ENCODE results near the gene BCR. TPM values are rescaled to one million over a fixed set of nuclear protein-coding genes. Genes with fewer than 3 reads are reported as not detected.
"Not testable (repeated sequence)": the region's sequence is repeated elsewhere in the genome, so short reads cannot be mapped to it uniquely, and the experiment has no call there.

The BCR gene
- 14.6 and 19.6 TPM in 2 replicates for total RNA-seq (2014; rRNA removed; shearing (Covaris generic))
- 17.9 and 26.0 TPM in 2 replicates for polyA plus RNA-seq (2015; cell fraction: cytosol; rRNA removed)
- 18.2 and 46.2 TPM in 2 replicates for polyA plus RNA-seq (2015; cell fraction: nucleus; rRNA removed)

DNA sequence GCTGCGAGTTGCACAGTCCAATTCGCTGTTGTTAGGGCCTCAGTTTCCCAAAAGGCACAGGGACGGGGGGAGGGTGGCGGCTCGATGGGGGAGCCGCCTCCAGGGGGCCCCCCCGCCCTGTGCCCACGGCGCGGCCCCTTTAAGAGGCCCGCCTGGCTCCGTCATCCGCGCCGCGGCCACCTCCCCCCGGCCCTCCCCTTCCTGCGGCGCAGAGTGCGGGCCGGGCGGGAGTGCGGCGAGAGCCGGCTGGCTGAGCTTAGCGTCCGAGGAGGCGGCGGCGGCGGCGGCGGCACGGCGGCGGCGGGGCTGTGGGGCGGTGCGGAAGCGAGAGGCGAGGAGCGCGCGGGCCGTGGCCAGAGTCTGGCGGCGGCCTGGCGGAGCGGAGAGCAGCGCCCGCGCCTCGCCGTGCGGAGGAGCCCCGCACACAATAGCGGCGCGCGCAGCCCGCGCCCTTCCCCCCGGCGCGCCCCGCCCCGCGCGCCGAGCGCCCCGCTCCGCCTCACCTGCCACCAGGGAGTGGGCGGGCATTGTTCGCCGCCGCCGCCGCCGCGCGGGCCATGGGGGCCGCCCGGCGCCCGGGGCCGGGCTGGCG lies at the start of gene BCR:
BCR (plus strand) TSS at position 209 of the 592 bp plus-strand sequence. CDS start 452 bp downstream, outside the sequence.
- in situ Hi-C loops (cut with HindIII; ENCODE audit: low pct_unique_long_range_greater_than_20kb, low sequenced_read_pairs), result no loop called here
- peak; percentile 60 for DNase-seq (ENCODE audit: low read depth, low spot score)

DNA sequence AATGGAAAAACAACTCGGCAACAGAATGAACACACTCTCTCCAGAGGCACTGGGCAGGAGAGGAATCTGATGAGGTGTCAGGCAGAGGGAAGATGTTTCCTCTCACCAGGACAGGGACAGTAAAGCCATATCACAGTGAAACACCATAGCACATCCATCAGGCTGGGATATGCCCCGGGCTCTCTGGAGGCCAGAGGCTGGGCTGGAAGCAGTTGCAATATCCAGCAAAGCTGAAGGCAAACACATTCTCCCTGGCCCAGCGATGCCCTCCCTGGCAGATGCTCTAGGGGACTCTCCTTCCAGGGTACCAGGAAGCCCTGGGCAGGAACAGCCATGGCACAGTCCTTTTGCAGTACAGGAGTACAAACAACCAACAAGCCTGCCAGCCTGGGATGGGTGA lies 49.6 kb upstream of the BCR start:
- in situ Hi-C loops (cut with HindIII; ENCODE audit: low pct_unique_long_range_greater_than_20kb, low sequenced_read_pairs), result no loop called here

DNA sequence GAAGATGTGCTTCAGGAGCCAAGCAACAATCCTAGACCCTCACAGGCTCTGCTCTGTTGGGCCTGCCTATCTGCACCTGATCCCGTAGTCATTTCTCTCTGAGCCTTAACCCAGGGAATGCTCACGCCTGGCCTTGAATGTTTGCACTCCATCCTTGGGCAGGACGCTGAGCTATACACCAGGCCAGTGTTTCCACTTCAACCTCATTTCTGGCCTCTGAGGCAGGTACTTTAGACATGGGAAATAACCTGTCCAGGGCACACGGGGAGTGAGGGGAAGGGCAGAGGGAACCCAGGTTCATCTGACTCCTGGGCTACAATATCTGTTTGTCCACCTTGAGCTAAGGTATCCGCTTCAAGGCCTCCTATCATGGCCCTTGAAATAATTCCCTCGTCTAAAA lies 48.4 kb upstream of the BCR start:
- DNase-seq (ENCODE audit: low read depth, low spot score), result no peak
- in situ Hi-C loops (cut with HindIII; ENCODE audit: low pct_unique_long_range_greater_than_20kb, low sequenced_read_pairs), result no loop called here

More for the DNA sequence above, 49.6 kb upstream of the BCR start:
- no peak for DNase-seq (ENCODE audit: low read depth, low spot score)

DNA sequence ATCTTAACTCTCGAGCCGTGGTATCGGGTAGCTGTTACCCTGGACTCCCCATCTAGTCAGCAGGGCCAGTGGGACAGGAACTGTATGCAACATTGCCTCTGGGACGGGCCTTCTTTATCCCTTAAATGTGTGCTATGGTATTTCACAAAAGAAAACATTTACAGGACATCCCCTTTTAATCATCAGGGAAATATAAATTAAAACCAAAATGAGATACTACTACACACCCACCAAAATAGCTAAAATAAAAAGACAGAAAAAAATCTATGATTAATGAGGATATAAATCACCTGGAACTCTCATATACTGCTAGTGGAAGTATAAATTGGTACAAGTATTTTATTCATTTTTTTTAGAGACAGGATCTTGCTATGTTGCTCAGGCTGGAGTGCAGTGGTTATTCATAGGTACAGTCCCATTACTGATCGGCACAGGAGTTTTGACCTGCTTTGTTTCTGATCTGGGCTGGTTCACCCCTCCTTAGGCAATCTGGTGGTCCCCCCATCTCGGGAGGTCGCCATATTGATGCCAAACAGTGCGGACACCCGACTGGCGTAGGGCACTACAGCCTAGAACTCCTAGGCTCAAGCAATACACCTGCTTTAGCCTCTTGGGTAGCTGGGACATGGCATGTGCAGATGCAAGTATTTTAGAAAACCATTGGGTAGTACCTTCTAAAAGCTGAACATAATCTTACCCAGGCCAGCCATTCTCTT lies 47.8 kb upstream of the BCR start:
- in situ Hi-C loops (cut with HindIII; ENCODE audit: low pct_unique_long_range_greater_than_20kb, low sequenced_read_pairs), result no loop called here
- no peak for DNase-seq (ENCODE audit: low read depth, low spot score)

DNA sequence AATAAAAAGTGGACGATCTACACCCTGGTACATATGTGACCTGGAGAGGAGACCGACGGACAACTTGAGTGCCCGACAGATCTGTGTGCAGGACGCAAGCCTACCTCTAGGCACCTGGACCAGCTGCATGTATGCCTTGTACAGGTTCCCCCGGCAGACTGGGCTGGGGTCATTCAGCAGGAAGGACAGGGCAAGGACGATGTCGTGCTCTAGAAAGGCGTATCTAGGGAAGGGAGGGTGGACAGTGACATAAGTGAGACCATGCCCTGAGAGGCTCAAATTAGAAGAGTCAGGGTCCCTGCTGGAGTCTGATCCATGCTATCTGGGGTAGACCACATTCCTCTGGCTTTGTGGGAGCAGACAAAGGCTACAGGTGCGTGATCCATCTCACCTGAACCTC lies 46.4 kb upstream of the BCR start:
- in situ Hi-C loops (cut with HindIII; ENCODE audit: low pct_unique_long_range_greater_than_20kb, low sequenced_read_pairs), result no loop called here
- no peak for DNase-seq (ENCODE audit: low read depth, low spot score)

DNA sequence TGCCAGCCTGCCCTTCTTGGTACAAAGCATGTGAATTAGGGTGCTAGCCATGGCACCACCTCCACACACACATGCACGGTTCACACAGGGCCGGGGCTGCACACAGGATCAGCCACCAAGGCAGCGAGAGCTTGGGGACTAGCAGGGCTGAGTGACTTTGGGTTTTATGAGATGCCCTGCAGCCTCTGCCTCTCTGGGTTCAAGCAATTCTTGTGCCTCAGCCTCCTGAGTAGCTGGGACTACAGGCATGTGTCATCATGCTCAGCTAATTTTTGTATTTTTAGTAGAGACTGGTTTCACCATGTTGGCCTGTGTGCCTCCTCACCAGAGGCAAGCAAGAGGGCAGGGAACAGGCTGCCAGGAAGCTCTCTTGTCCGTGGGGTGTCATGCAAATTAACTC lies 43.3 kb upstream of the BCR start:
- in situ Hi-C loops (cut with HindIII; ENCODE audit: low pct_unique_long_range_greater_than_20kb, low sequenced_read_pairs); DNase-seq (ENCODE audit: low read depth, low spot score): not testable (repeated sequence)

DNA sequence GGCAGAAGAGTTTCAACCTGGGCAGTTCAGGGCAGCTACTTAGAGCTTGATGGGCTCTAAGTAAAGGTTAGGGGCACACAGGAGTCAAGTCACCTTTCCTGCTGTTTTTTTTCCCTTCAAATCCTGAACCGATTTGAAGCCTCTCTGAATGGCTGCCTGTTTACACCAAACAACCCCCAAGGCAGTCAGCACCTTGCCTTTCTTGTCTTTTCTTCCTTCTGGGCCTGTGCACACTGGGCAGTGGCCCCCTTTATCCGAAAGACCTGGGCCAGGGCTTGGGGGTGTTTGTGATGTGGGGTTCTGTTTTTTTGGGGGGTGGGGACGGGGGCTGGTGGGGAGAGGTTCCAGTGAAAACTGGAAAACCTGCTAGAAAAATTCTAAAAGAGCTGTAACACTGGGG lies 42.8 kb upstream of the BCR start:
- no peak for DNase-seq (ENCODE audit: low read depth, low spot score)
- in situ Hi-C loops (cut with HindIII; ENCODE audit: low pct_unique_long_range_greater_than_20kb, low sequenced_read_pairs), result no loop called here

DNA sequence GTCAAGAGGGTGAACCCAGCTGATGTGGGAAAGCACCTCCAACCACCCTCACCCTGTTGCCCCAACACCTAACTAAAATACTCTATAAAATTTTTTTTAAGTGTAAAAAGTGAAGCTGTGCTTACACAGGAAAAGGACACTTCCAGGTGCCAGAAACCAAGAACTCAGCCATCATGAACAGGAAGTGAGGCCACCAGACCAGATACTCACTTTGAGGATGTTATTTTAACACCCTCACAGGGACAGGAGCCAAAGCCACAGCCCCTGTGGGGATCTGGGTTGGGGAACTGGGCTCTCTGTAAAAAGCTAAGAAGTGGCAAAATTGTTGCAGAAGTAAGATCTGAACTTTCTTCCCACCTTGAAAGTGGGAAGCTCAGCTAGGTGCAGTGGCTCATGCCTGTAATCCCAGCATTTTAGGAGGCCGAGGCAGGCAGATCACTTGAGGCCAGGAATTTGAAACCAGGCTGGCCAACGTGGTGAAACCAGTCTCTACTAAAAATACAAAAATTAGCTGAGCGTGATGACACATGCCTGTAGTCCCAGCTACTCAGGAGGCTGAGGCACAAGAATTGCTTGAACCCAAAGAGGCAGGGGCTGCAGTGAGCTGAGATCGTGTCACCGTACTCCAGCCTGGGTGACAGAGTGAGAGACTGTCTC lies 42.3 kb upstream of the BCR start:
- in situ Hi-C loops (cut with HindIII; ENCODE audit: low pct_unique_long_range_greater_than_20kb, low sequenced_read_pairs), result no loop called here
- DNase-seq (ENCODE audit: low read depth, low spot score), result no peak

DNA sequence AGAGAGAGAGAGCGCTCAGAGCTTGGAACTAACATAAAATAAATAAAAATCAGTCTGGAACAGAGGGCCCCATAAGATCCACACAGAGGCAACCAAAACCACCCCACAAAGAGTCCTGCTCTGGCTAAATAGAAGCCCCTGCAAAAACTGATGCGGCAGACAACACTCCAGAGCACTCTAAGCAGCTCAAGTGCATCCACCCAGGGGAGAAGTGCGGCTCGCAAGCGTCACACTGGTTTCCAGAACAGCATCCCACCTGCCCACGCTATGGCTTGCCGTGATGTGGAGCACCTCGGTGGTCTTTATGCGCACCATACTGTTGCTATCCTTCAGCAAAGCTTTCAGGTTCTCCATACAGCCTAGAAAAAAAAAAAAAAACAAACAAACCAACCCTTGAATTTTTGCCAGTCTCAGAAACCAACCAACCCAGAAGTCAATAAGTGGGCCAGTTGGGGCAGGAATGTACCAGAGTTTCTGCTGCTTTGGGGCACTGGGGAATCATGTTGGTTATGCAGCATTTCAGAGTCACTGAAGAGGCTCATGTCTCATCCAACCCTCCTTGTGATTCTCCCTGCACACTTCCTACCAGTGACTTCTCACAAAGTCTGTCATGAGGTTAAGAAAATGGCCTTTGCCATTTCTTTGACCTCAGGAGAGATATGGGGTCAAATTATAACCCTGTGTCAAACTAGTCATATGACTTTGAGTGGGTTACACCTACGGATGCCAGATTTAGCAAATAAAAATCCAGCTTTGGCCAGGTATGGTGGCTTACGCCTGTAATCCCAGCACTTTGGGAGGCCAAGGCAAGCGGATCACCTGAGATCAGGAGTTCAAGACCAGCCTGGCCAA lies 41.5 kb upstream of the BCR start:
- DNase-seq (ENCODE audit: low read depth, low spot score), result no peak
- in situ Hi-C loops (cut with HindIII; ENCODE audit: low pct_unique_long_range_greater_than_20kb, low sequenced_read_pairs), result no loop called here

DNA sequence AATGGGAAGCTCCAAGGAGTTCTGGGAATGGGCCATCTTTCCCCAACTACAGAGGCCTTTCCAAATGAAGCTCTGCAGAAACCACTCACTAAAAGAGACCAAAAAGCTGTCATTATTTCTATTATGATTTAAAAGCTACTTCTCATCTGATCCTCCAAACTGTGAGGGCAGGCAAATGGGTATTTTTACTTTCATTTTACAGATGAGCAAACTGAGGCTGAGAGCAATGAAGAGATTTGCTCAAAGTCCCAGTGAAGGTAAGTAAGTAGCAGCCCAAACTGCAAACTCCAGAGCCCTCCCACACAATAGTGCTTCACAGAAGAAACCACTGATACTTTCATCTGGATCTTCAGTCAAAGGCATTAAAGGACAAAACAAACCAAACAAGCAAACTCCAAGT lies 39.9 kb upstream of the BCR start:
- in situ Hi-C loops (cut with HindIII; ENCODE audit: low pct_unique_long_range_greater_than_20kb, low sequenced_read_pairs), result no loop called here
- DNase-seq (ENCODE audit: low read depth, low spot score), result no peak

DNA sequence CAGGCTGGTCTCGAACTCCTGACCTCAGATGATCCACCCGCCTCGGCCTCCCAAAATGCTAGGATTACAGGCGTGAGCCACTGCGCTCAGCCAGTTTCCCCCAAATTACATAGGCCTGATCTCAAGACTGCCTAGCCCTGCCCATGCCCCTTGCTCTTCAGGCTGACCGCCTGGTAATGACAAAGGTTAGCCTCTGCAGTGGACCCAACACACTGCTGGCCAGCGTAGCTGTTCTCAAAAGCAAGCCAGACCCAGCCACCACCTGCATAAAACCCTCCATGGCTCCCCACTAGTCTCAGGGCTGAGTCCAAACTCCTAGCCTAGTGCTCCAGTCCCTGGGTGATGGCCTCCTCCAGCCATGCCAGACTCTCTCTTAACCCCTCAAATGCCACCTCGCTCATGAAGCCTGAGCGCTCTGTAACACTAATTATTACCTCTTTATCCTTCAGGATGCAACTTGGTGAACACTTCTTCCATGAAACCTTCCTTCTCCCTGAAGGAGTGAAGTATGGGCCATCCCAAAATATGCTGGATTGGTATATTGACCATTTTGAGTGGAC lies 37.7 kb upstream of the BCR start:
- in situ Hi-C loops (cut with HindIII; ENCODE audit: low pct_unique_long_range_greater_than_20kb, low sequenced_read_pairs), result no loop called here
- no peak for DNase-seq (ENCODE audit: low read depth, low spot score)

DNA sequence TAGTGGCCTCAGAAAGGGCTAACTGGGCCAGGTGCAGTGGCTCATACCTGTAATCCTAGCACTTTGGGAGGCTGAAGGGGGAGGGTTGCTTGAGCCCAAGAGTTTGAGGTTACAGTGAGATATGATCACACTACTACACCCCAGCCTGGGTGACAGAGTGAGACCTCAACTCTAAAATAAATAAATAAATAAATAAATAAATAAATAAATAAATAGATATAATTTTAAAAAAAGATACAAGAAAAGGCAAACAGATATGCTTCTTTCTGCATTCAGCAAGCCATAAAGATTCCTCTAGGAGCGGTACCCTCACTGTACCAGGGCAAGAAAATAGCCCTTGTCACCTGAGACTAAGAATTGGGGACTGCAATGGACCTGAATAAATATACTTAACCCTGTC lies 37.2 kb upstream of the BCR start:
- no peak for DNase-seq (ENCODE audit: low read depth, low spot score)
- in situ Hi-C loops (cut with HindIII; ENCODE audit: low pct_unique_long_range_greater_than_20kb, low sequenced_read_pairs), result no loop called here

DNA sequence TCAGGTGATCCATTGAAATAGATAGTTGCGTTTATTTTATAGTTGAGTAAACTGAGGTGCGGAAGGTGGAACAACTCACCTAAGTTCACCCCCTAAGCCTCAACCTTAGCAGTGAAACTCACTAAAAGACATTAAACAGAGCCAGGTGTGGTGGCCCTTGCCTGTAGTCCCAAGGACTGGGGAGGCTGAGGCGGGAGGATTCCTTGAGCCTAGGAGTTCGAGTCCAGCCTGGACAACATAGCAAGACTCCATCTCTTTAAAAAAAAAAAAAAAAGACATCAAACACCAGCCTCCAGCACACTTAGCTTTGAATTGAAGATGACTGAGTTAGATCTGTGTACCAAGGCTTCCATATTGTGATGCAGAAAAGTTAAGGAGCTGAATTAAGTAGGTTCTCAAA lies 35.9 kb upstream of the BCR start:
- in situ Hi-C loops (cut with HindIII; ENCODE audit: low pct_unique_long_range_greater_than_20kb, low sequenced_read_pairs), result no loop called here
- no peak for DNase-seq (ENCODE audit: low read depth, low spot score)

DNA sequence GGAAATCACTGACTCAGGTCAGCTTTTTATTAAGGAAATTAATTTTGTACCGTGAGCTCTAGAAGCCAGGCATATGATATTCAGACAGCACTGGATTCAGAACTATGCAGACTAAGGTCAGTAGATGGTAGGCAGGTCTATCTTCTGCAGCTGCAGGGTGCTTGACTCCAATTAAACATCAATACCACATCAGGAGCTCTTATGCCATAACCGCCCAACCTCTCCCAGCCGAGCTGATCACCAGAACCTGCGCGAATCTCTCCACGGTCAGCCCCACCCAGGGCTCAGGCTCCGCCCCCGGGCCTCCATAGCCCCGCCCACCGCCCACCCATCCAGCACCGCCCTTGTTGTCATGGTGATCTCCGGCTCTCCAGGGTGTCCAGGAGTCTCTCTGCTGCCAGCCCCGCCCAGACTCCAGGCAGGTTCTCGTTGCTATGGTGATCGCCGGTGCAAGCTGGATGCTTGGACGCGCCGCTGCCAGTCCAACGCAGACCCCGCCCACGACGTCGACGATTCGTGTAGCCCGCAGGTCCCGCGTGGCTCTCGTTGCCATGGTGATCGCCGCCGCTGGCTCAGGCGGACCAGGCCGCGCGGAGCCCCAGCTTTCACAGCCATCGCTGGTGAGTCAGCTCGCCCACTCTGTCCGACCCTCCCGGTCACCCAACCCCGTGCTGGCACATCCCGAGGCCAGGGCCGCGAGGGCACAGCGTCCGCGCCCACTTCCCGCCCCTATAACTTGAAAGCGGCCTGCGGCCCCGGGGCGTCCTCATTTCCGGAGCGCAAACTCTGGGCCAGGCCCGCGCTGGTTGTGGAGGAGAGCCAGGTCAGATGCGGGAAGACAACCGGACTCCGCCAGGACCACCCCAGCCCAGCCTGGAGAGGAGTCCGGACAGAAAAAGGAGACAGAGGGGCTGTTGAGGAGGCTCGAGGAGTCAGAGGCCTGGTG lies 35.1 kb upstream of the BCR start, which contains the start of gene RAB36:
RAB36 (plus strand) TSS at position 546 of the 946 bp plus-strand sequence. CDS start 1,140 bp downstream, outside the sequence.
- in situ Hi-C loops (cut with HindIII; ENCODE audit: low pct_unique_long_range_greater_than_20kb, low sequenced_read_pairs), result no loop called here
- DNase-seq (ENCODE audit: low read depth, low spot score), result peak; percentile 89

DNA sequence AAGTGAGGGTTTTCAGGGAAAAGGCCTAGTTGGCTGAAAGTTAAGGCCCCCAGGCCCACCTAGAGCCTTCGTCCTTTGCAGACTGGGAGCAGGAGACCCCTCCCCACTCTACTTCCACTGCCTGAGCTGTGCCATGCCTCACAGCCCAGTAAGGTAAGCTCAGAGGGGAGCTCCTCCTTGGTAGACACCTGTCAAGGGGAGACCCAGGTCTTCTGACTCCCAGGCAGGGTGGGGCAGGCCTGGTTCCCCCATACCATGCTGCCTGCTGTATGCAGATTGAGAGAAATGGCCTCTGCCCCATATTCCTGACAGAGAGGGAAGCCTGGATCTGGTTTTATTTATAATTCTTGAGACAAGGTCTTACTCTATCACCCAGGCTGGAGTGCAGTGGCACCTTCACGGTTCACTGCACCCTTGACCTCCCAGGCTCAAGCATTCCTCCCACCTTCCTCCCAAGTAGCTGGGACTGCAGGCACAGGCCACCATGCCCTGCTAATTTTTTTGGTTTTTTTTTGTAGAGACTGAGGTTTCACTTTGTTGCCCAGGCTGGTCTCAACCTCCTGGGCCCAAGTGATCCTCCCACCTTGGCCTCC lies 34.3 kb upstream of the BCR start:
- in situ Hi-C loops (cut with HindIII; ENCODE audit: low pct_unique_long_range_greater_than_20kb, low sequenced_read_pairs), result no loop called here
- DNase-seq (ENCODE audit: low read depth, low spot score), result no peak

DNA sequence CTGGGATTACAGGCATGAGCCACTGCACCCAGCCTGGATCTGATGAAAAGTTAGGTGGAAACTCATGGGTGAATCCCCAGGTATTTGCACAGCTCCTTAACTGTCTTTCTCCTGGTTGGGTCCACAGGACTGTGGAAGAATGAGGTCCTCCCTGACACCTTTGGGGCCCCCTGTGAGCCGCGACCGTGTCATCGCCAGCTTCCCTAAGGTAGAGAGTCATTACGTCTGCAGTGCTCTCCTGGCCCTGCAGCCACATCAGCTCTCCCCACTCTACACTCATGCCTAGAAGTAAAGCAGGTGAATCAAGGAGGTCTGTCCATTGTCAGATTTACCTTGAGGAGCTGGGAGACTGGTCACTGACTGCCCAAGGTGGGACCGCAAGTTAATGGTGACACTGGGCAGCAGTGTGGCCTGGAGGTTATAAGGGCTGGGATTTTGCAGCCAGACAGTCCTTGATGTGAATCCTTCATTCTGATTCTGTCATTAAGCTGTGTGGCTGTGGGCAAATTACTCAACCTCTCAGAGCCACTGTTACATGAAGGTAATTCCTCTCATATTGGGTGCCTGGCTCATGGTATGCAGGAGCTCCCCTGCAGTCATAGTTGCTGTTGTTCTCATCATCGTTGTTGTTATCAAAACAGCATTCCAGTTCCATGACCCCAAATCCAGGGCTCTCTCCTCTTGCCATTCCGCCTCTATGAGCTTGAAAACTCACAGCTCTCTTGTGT lies 33.7 kb upstream of the BCR start:
- DNase-seq (ENCODE audit: low read depth, low spot score), result no peak
- in situ Hi-C loops (cut with HindIII; ENCODE audit: low pct_unique_long_range_greater_than_20kb, low sequenced_read_pairs), result no loop called here
